Activated T-cell treated with anti-CD3 and anti-CD28 coated beads for 24 hours (primary cell): Measurements from ENCODE around the gene MRPS30.
"Not testable (repeated sequence)": the region's sequence is repeated elsewhere in the genome, so short reads cannot be mapped to it uniquely, and the experiment has no call there.

ENCODE experiments used
- DNase-seq: peaks from one replicate; pipeline ENCODE4 v3.0.0-alpha.2; 2020; ENCODE audit warnings: low read depth

MRPS30 gene

GRCh38 chr5:44821164-44821563 lies 12.4 kb downstream of the MRPS30 start:
- DNase-seq, result no peak

GRCh38 chr5:44824662-44825061 lies 15.9 kb downstream of the MRPS30 start:
- DNase-seq, result not testable (repeated sequence)

DNA sequence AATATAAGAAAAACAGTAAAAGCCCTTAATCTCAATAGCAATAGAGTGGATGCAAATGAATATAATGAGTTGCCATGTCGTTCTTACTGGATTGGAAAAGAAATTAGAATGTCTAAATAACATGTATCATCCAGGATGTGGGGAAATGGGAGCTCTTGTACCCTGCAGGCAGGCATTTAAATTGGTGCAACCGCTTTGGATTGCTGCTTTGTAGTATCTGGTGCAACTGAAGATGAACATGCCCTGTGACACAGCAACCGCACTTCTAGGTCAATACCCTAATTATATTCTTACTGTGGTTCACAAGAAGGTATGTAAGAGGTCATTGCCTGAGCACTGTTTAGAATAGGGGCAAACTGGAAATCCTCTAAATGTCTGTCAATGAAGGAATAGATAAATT lies 18.9 kb downstream of the MRPS30 start:
- no peak for DNase-seq

- DNase-seq, result no peak
Observed at GRCh38 chr5:44828719-44829118, 20.0 kb downstream of the MRPS30 start.

- DNase-seq, result no peak
Observed at GRCh38 chr5:44830951-44831350, 22.2 kb downstream of the MRPS30 start.

GRCh38 chr5:44833249-44833648 lies 24.5 kb downstream of the MRPS30 start:
- no peak for DNase-seq

- DNase-seq, result no peak
Observed at GRCh38 chr5:44835693-44836092, 26.9 kb downstream of the MRPS30 start.

GRCh38 chr5:44839018-44839681 lies 30.4 kb downstream of the MRPS30 start:
- DNase-seq, result no peak

- no peak for DNase-seq
Observed at GRCh38 chr5:44842496-44843282, 33.9 kb downstream of the MRPS30 start.

- no peak for DNase-seq
Observed at GRCh38 chr5:44844744-44845143, 36.0 kb downstream of the MRPS30 start.

GRCh38 chr5:44845777-44846176 lies 37.0 kb downstream of the MRPS30 start:
- no peak for DNase-seq

GRCh38 chr5:44847206-44847852 lies 38.6 kb downstream of the MRPS30 start:
- DNase-seq, result no peak

GRCh38 chr5:44860267-44860666 lies 51.5 kb downstream of the MRPS30 start:
- no peak for DNase-seq

DNA sequence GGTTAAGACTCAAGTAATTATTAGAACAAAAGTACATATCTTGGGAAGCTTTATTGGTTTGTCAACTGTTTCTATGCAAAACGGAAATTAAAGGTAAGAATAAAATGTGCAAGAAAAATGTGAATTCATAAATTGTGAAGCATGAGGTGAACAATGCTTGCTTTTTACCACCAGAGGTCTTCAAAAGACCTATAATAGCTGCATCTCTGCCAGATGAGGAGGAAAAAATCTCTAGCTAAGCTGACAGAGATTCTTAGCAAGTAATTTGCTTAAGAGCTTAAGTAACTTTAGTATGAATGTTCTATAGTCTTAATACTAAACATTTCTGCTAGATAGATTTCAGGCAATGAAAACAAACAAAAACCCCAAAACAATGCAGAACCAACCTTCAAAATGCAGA lies 54.1 kb downstream of the MRPS30 start:
- no peak for DNase-seq
